ENCODE measurements around the gene ADCY6.

DNA sequence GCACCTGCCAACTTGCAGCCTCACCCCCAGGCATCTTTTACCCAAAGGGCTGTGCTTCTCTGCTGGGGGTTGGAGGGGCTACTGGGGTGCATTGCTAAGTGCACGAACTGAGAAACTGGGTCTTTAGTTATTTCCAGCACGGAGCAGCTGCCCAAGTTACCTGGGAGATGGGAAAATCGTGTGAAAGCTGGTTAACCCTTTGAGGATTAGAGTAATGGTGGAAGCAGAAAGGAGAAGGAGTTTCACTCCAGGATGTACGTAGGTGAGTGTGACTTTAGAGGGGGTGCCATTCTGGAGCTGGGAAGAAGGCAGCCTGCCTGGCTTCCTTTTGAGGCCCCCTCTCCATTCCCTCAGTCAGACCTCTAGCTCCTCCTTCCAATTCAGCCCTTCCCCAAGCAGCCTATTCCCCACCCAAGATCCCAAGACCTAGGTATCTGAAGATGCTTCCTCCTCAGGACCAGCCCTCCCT, 1.0 kb upstream of the ADCY6 start:
- TF ChIP-seq, protein P1, sequence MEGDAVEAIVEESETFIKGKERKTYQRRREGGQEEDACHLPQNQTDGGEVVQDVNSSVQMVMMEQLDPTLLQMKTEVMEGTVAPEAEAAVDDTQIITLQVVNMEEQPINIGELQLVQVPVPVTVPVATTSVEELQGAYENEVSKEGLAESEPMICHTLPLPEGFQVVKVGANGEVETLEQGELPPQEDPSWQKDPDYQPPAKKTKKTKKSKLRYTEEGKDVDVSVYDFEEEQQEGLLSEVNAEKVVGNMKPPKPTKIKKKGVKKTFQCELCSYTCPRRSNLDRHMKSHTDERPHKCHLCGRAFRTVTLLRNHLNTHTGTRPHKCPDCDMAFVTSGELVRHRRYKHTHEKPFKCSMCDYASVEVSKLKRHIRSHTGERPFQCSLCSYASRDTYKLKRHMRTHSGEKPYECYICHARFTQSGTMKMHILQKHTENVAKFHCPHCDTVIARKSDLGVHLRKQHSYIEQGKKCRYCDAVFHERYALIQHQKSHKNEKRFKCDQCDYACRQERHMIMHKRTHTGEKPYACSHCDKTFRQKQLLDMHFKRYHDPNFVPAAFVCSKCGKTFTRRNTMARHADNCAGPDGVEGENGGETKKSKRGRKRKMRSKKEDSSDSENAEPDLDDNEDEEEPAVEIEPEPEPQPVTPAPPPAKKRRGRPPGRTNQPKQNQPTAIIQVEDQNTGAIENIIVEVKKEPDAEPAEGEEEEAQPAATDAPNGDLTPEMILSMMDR (IDR thresholded peaks at IDR 0.05; ENCODE audit: extremely low read depth in 1 of 2, insufficient read depth in 1 of 2, low read depth in 1 of 2, low read length in 2 of 2) = no peak
- no peak for TF ChIP-seq POLR2A (IDR thresholded peaks at IDR 0.05; ENCODE audit: low read depth, low read length)
- TF ChIP-seq POLR2AphosphoS5 (IDR thresholded peaks at IDR 0.05; ENCODE audit: insufficient read depth, low read depth, low read length) = no peak
- no peak for TF ChIP-seq MYC (IDR thresholded peaks at IDR 0.05; ENCODE audit: low read depth, low read length)
- TF ChIP-seq EZH2 (IDR thresholded peaks at IDR 0.05; ENCODE audit: borderline replicate concordance, low read depth, low read length, severe bottlenecking) = no peak
